Body of pancreas (tissue), 4 donors: ENCODE results near the gene GLIPR1L2. TPM values are rescaled to one million over a fixed set of nuclear protein-coding genes. Genes with fewer than 3 reads are reported as not detected.
"Not testable (repeated sequence)": the region's sequence is repeated elsewhere in the genome, so short reads cannot be mapped to it uniquely, and the experiment has no call there.

Source experiments
- ATAC-seq: fragments of 150-250 bp; one replicate; pipeline ENCODE4 v1.9.1; 2016
- DNase-seq, 4 donors: peaks; one replicate each; pipeline ENCODE4 v3.0.0-alpha.2; 2019
- H3K27ac ChIP-seq, 4 donors: fragments of 200-600 bp; sonication (generic); 1 replicate in 3 of 4; 2 replicates in 1 of 4; pipeline versions ENCODE4 v1.5.1 to v1.6.1; 2016 to 2019; ENCODE audit warnings: mild to moderate bottlenecking in 1 of 4, mixed read lengths in 1 of 4, moderate library complexity in 1 of 4
- H3K27me3 ChIP-seq, 2 donors: fragments of 200-600 bp; sonication (generic); one replicate each; pipeline ENCODE4 v1.6.0; 2016; ENCODE audit warnings: mild to moderate bottlenecking in 1 of 2
- H3K36me3 ChIP-seq, 2 donors: fragments of 200-600 bp; sonication (generic); replicated peaks in 1 of 2; 2 replicates each; pipeline ENCODE4 v1.5.1; 2016; ENCODE audit warnings: low read depth in 2 of 2; ENCODE audit not compliant: insufficient read depth in 1 of 2
- H3K4me1 ChIP-seq: fragments of 200-600 bp; sonication (generic); one replicate; pipeline ENCODE4 v1.6.0; 2016
- H3K4me3 ChIP-seq, 2 donors: fragments of 200-600 bp; sonication (generic); 1 replicate in 1 of 2; 2 replicates in 1 of 2; pipeline ENCODE4 v1.5.1; 2016 to 2019
- H3K9me3 ChIP-seq, 3 donors: fragments of 200-600 bp; sonication (generic); 1 replicate in 2 of 3; 2 replicates in 1 of 3; pipeline ENCODE4 v1.5.1; 2016
- POLR2A ChIP-seq, 3 donors: fragments of 450-650 bp; IDR thresholded peaks; one replicate each; pipeline ENCODE4 v1.6.1; 2016; ENCODE audit warnings: antibody characterized with exemption in 3 of 3, mild to moderate bottlenecking in 2 of 3
- WGBS, 2 donors: methylation state at CpG; one replicate each; pipeline ENCODE4 v1.1.5; 2017; 5-methylcytosine and 5-hydroxymethylcytosine counted together
- intact Hi-C: fragments of 100-400 bp; cut with DNase I; formaldehyde crosslinking; loops from one replicate; pipeline ENCODE4 v1.15.1; 2023
- total RNA-seq, 2 donors: library from RNA; depleted of rRNA; stranded (reverse); fragments of >200 nt; gene quantifications; one replicate each; pipeline ENCODE4 v1.1.0, GENCODE V29; 2016
- TF ChIP-seq, protein P1 (sequence below), 7 experiments: fragments of 450-650 bp in 4 of 7; fragments of 200-600 bp in 3 of 7; sonication (generic) in 3 of 7; IDR thresholded peaks; one replicate each; pipeline ENCODE4 v1.5.1; 2016 to 2019; ENCODE audit warnings: antibody characterized with exemption in 7 of 7

GLIPR1L2 gene
- total RNA-seq, 2 donors from 2014 or later: 1.6 TPM; not detected in 1

DNA sequence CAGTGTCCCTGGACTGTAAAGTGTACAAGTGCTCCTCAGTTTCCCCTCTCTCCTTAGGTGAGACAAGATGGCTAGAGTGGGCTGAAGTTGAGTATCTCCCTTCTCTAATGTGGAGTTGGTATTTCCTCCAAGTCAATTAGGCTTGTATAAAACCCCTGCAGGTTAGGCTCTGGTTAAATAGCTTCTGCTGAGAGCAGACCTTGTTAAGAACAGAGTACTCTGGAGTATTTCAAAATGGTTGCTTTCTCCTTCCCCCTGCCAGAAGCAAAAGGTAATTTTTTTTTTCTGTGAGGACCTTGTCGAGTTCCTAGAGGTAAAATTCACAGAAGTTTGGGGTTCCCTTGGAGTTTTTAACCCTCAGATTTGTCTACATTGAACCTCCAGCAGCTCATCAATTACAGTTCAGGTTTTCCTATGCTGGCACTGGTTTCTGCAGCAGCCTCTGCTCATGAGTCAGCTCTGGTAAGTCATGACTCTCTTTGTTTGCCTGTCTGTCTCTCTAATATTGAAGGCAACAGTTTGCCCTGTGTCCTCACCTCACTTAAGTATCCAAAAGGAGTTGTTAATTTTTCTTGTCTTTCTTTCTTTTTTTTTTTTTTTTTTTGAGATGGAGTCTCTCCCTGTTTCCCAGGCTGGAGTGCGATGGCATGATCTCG is 61.9 kb downstream of the GLIPR1L2 start:
- WGBS, 2 donors: 78 to 83% methylated on average over 3 of the region's 3 CpGs

DNA sequence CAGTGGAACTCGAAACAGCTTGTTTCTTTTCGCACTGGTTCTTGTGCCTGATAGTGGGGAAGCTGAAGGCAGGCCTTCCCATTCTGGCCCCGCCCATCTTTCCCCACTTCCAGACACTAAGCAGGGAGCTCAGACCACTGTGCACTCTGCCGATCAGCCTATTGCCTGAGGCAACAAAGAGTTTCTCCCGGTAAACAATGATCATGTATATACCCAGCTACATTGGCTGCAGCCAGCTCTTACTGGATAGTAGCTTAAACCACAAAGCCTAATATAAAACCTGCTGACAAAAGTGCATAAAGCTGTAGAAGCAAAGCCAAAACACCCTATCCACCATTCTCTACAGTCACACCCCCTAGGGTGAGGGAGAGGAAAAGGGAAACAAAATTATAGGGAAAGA is 65.0 kb downstream of the GLIPR1L2 start:
- WGBS, 2 donors: 76 to 83% methylated on average over 5 of the region's 5 CpGs

More for the DNA sequence above, 61.9 kb downstream of the GLIPR1L2 start:
- Histone ChIP-seq H3K27me3 (no peaks in the 10 kb centered on the region), H3K36me3 (no peaks in the 10 kb centered on the region), H3K9me3 (peaks cover 0 to 1% (median 0%) of the 10 kb centered on the region in 3 donors), H3K4me1 (no peaks in the 10 kb centered on the region), H3K27ac (no peak overlapping the region), H3K4me3 (no peak overlapping the region)
- TF ChIP-seq, protein P1, sequence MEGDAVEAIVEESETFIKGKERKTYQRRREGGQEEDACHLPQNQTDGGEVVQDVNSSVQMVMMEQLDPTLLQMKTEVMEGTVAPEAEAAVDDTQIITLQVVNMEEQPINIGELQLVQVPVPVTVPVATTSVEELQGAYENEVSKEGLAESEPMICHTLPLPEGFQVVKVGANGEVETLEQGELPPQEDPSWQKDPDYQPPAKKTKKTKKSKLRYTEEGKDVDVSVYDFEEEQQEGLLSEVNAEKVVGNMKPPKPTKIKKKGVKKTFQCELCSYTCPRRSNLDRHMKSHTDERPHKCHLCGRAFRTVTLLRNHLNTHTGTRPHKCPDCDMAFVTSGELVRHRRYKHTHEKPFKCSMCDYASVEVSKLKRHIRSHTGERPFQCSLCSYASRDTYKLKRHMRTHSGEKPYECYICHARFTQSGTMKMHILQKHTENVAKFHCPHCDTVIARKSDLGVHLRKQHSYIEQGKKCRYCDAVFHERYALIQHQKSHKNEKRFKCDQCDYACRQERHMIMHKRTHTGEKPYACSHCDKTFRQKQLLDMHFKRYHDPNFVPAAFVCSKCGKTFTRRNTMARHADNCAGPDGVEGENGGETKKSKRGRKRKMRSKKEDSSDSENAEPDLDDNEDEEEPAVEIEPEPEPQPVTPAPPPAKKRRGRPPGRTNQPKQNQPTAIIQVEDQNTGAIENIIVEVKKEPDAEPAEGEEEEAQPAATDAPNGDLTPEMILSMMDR (IDR thresholded peaks at IDR 0.05): no peak
- TF ChIP-seq POLR2A (IDR thresholded peaks at IDR 0.05): no peak
- no peak for ATAC-seq
- DNase-seq: no peak
- intact Hi-C loops: no loop called here

DNA sequence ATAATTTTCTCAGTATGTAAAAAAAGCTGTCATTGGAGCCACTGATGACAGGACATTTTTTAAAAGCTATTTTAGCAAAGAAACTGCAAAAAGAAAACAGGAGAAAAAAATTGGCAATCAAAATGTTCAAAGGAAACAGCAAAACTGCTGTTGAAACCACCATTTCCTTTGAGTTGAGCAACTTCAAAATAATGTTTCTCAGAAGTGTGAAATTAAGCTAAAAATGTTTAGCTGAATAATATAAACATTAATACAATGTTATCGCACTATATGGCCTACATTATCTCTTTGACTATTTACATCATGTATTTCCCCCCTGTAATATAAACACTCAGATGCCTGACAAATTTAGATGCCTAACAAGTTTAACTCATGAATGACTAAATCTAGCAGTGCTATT is 66.3 kb downstream of the GLIPR1L2 start:
- intact Hi-C loops: no loop called here
- no peaks in the 10 kb centered on the region for H3K36me3 ChIP-seq
- no peak overlapping the region for H3K4me3 ChIP-seq
- WGBS, 2 donors: 64 to 71% methylated on average over 1 of the region's 1 CpG
- TF ChIP-seq POLR2A (IDR thresholded peaks at IDR 0.05): no peak
- TF ChIP-seq, protein P1 (IDR thresholded peaks at IDR 0.05): no peak
- H3K27me3 ChIP-seq: no peaks in the 10 kb centered on the region
- no peak overlapping the region for H3K27ac ChIP-seq
- ATAC-seq (no peak), DNase-seq (no peak)
- no peaks in the 10 kb centered on the region for H3K4me1 ChIP-seq
- H3K9me3 ChIP-seq: peaks cover 0 to 14% (median 0%) of the 10 kb centered on the region in 3 donors

More for the DNA sequence above, 65.0 kb downstream of the GLIPR1L2 start:
- Histone ChIP-seq H3K27ac (no peak overlapping the region), H3K9me3 (peaks cover 0 to 14% (median 0%) of the 10 kb centered on the region in 3 donors), H3K4me3 (no peak overlapping the region), H3K4me1 (no peaks in the 10 kb centered on the region), H3K27me3 (no peaks in the 10 kb centered on the region), H3K36me3 (no peaks in the 10 kb centered on the region)
- no peak for DNase-seq
- ATAC-seq: no peak
- no peak for TF ChIP-seq POLR2A (IDR thresholded peaks at IDR 0.05)
- TF ChIP-seq, protein P1 (IDR thresholded peaks at IDR 0.05): no peak
- intact Hi-C loops: no loop called here

DNA sequence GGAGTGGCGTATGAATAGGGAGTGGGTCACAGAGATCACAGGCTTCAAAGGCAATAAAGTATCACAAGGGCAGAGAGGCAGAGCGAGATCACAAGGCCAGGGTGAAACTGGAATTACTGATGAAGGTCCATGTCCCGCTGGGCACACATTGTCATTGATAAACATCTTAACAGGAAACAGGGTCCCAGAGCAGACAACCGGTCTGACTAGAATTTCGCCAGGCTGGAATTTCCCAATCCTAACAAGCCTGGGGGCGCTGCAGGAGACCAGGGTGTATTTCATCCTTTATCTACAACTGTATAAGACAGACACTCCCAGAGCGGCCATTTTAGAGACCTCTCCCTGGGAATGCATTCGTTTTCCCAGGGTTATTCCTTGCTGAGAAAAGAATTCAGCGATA is 67.0 kb downstream of the GLIPR1L2 start:
- WGBS, 2 donors: 67 to 72% methylated on average over 9 of the region's 9 CpGs
- H3K4me3 ChIP-seq, ATAC-seq, H3K27me3 ChIP-seq, H3K27ac ChIP-seq, DNase-seq, H3K36me3 ChIP-seq, intact Hi-C loops, H3K4me1 ChIP-seq: not testable (repeated sequence)
- peaks cover 0 to 14% (median 0%) of the 10 kb centered on the region in 3 donors for H3K9me3 ChIP-seq

DNA sequence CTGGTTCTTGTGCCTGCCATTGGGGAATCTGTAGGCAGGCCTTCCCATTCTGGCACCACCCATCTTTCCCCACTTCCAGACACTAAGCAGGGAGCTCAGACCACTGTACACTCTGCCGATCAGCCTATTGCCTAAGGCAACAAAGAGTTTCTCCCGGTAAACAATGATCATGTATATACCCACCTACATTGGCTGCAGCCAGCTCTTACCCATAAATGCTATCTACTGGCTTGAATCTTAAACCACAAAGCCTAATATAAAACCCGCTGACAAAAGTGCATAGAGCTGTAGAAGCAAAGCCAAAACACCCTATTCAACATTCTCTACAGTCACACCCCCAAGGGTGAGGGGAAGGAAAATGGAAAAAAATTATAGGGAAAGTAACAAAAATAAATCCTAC is 68.9 kb downstream of the GLIPR1L2 start:
- H3K36me3 ChIP-seq: no peaks in the 10 kb centered on the region
- DNase-seq (no peak), ATAC-seq (no peak)
- H3K4me1 ChIP-seq: no peaks in the 10 kb centered on the region
- no peak overlapping the region for H3K4me3 ChIP-seq
- H3K9me3 ChIP-seq: peaks cover 0 to 14% (median 0%) of the 10 kb centered on the region in 3 donors
- 88 to 94% methylated on average over 3 of the region's 3 CpGs for WGBS, 2 donors
- H3K27ac ChIP-seq: no peak overlapping the region
- no peak for TF ChIP-seq POLR2A (IDR thresholded peaks at IDR 0.05)
- TF ChIP-seq, protein P1 (IDR thresholded peaks at IDR 0.05): no peak
- intact Hi-C loops: no loop called here
- H3K27me3 ChIP-seq: no peaks in the 10 kb centered on the region
